SJCRH30 (cell line): ENCODE measurements around the gene P2RX1. TPM values are rescaled to one million over a fixed set of nuclear protein-coding genes. Genes with fewer than 3 reads are reported as not detected.

Experiments used
- DNase-seq, 2 experiments: peaks; one replicate each; pipeline ENCODE4 v3.0.0-alpha.2; 2015 to 2020
- H3K27ac ChIP-seq: fragments of 250-450 bp; sonication (Bioruptor Pico); 2 replicates; pipeline ENCODE4 v1.5.1; 2020; ENCODE audit warnings: mild to moderate bottlenecking, moderate library complexity
- H3K27me3 ChIP-seq: fragments of 250-450 bp; sonication (Bioruptor Pico); 2 replicates; pipeline ENCODE4 v1.5.1; 2020; ENCODE audit warnings: mild to moderate bottlenecking, moderate library complexity
- H3K36me3 ChIP-seq: fragments of 250-450 bp; sonication (Bioruptor Pico); 2 replicates; pipeline ENCODE4 v1.5.1; 2020; ENCODE audit warnings: mild to moderate bottlenecking, moderate library complexity
- H3K4me1 ChIP-seq: fragments of 250-450 bp; sonication (Bioruptor Pico); 2 replicates; pipeline ENCODE4 v1.5.1; 2020; ENCODE audit warnings: mild to moderate bottlenecking, moderate library complexity
- H3K4me3 ChIP-seq: fragments of 250-450 bp; sonication (Bioruptor Pico); 2 replicates; pipeline ENCODE4 v1.5.1; 2020; ENCODE audit warnings: mild to moderate bottlenecking, moderate library complexity
- H3K9me3 ChIP-seq: fragments of 250-450 bp; sonication (Bioruptor Pico); replicated peaks from 2 replicates; pipeline ENCODE4 v1.5.1; 2020; ENCODE audit warnings: mild to moderate bottlenecking, moderate library complexity
- total RNA-seq: library from RNA; depleted of rRNA; stranded (reverse); fragments of >200 nt; shearing (Covaris generic); gene quantifications from 2 replicates; pipeline ENCODE4 v1.2.3, GENCODE V29; 2014

Gene P2RX1
- total RNA-seq, 1 experiment from 2014 or later = 0.06 TPM

GRCh38 chr17:3894188-3894587 lies 22.1 kb downstream of the P2RX1 start:
- no peak for DNase-seq
- H3K36me3 ChIP-seq = no peaks in the 10 kb centered on the region
- no peak overlapping the region for H3K4me3 ChIP-seq
- peaks cover 24% of the 10 kb centered on the region for H3K4me1 ChIP-seq
- no peaks in the 10 kb centered on the region for H3K27me3 ChIP-seq
- no peak overlapping the region for H3K27ac ChIP-seq
- H3K9me3 ChIP-seq = no peaks in the 10 kb centered on the region

GRCh38 chr17:3893720-3894116 lies 22.5 kb downstream of the P2RX1 start:
- peak overlapping the region; percentile 73 for H3K4me3 ChIP-seq
- H3K4me1 ChIP-seq = peaks cover 24% of the 10 kb centered on the region
- peak overlapping the region; percentile 50 for H3K27ac ChIP-seq
- H3K27me3 ChIP-seq = no peaks in the 10 kb centered on the region
- DNase-seq = no peak
- H3K36me3 ChIP-seq = no peaks in the 10 kb centered on the region
- H3K9me3 ChIP-seq = no peaks in the 10 kb centered on the region

- Histone ChIP-seq H3K27me3 (no peaks in the 10 kb centered on the region), H3K4me3 (peak within 1 kb of the TSS; percentile 73), H3K9me3 (no peaks in the 10 kb centered on the region), H3K36me3 (no peaks in the 10 kb centered on the region), H3K4me1 (peaks cover 24% of the 10 kb centered on the region), H3K27ac (peak within 1 kb of the TSS; percentile 50)
- DNase-seq = peak; percentile 84 to 87
These were observed 23.1 kb downstream of the P2RX1 start, which contains the start of gene CAMKK1 for GRCh38 chr17:3893003-3893719. Gene CAMKK1 (minus strand): TSS chr17:3893053. CDS start chr17:3885687, 7,366 bp downstream.

GRCh38 chr17:3892095-3892998 lies 23.9 kb downstream of the P2RX1 start:
- Histone ChIP-seq H3K9me3 (no peaks in the 10 kb centered on the region), H3K27ac (no peak overlapping the region; the same call in 1 of the 2 replicates), H3K4me1 (peaks cover 24% of the 10 kb centered on the region), H3K4me3 (peak overlapping the region; percentile 73), H3K36me3 (no peaks in the 10 kb centered on the region), H3K27me3 (no peaks in the 10 kb centered on the region)
- DNase-seq = peak; percentile 33 to 34

- H3K4me3 ChIP-seq = peak overlapping the region; percentile 73
- H3K9me3 ChIP-seq = no peaks in the 10 kb centered on the region
- DNase-seq = no peak
- peaks cover 24% of the 10 kb centered on the region for H3K4me1 ChIP-seq
- H3K27ac ChIP-seq = peak overlapping the region; percentile 49; the same call in 1 of the 2 replicates
- no peaks in the 10 kb centered on the region for H3K27me3 ChIP-seq
- no peaks in the 10 kb centered on the region for H3K36me3 ChIP-seq
These were observed 24.6 kb downstream of the P2RX1 start for GRCh38 chr17:3891626-3892094.

- Histone ChIP-seq H3K27me3 (no peaks in the 10 kb centered on the region), H3K4me3 (peak overlapping the region; percentile 18), H3K4me1 (peaks cover 24% of the 10 kb centered on the region), H3K9me3 (no peaks in the 10 kb centered on the region), H3K27ac (peak overlapping the region; percentile 49), H3K36me3 (no peaks in the 10 kb centered on the region)
- peak; percentile 38 to 44 for DNase-seq
These were observed 25.4 kb downstream of the P2RX1 start for GRCh38 chr17:3890878-3891219.

- Histone ChIP-seq H3K9me3 (no peaks in the 10 kb centered on the region), H3K4me1 (peaks cover 24% of the 10 kb centered on the region), H3K27ac (peak overlapping the region; percentile 49), H3K4me3 (peak overlapping the region; percentile 18), H3K36me3 (no peaks in the 10 kb centered on the region), H3K27me3 (no peaks in the 10 kb centered on the region)
- peak; percentile 66 to 80 for DNase-seq
These were observed 26.0 kb downstream of the P2RX1 start for GRCh38 chr17:3890082-3890877.

- Histone ChIP-seq H3K36me3 (no peaks in the 10 kb centered on the region), H3K27ac (peak overlapping the region; percentile 49; the same call in 1 of the 2 replicates), H3K4me3 (peak overlapping the region; percentile 18), H3K4me1 (peaks cover 24% of the 10 kb centered on the region), H3K9me3 (no peaks in the 10 kb centered on the region), H3K27me3 (no peaks in the 10 kb centered on the region)
- no peak for DNase-seq
These were observed 26.8 kb downstream of the P2RX1 start for GRCh38 chr17:3889325-3890012.

- Histone ChIP-seq H3K4me3 (no peak overlapping the region), H3K27me3 (no peaks in the 10 kb centered on the region), H3K36me3 (no peaks in the 10 kb centered on the region), H3K9me3 (no peaks in the 10 kb centered on the region), H3K27ac (no peak overlapping the region), H3K4me1 (peaks cover 24% of the 10 kb centered on the region)
- no peak for DNase-seq
These were observed 27.7 kb downstream of the P2RX1 start for GRCh38 chr17:3888343-3889171.

- no peak for DNase-seq
- Histone ChIP-seq H3K27ac (no peak overlapping the region), H3K27me3 (no peaks in the 10 kb centered on the region), H3K36me3 (no peaks in the 10 kb centered on the region), H3K4me1 (peaks cover 24% of the 10 kb centered on the region), H3K4me3 (no peak overlapping the region), H3K9me3 (no peaks in the 10 kb centered on the region)
These were observed 28.5 kb downstream of the P2RX1 start for GRCh38 chr17:3887804-3888203.

GRCh38 chr17:3887394-3887793 lies 28.9 kb downstream of the P2RX1 start:
- H3K36me3 ChIP-seq = no peaks in the 10 kb centered on the region
- H3K4me3 ChIP-seq = no peak overlapping the region
- no peak overlapping the region for H3K27ac ChIP-seq
- DNase-seq = no peak
- H3K27me3 ChIP-seq = no peaks in the 10 kb centered on the region
- H3K4me1 ChIP-seq = peaks cover 24% of the 10 kb centered on the region
- H3K9me3 ChIP-seq = no peaks in the 10 kb centered on the region

GRCh38 chr17:3886776-3887175 lies 29.5 kb downstream of the P2RX1 start:
- no peak for DNase-seq
- Histone ChIP-seq H3K27me3 (no peaks in the 10 kb centered on the region), H3K36me3 (no peaks in the 10 kb centered on the region), H3K9me3 (no peaks in the 10 kb centered on the region), H3K4me1 (peaks cover 21% of the 10 kb centered on the region), H3K27ac (no peak overlapping the region), H3K4me3 (no peak overlapping the region)

GRCh38 chr17:3885970-3886369 lies 30.3 kb downstream of the P2RX1 start:
- H3K4me3 ChIP-seq = no peak overlapping the region
- H3K36me3 ChIP-seq = no peaks in the 10 kb centered on the region
- H3K9me3 ChIP-seq = no peaks in the 10 kb centered on the region
- DNase-seq = no peak
- H3K27ac ChIP-seq = no peak overlapping the region
- H3K4me1 ChIP-seq = peaks cover 13% of the 10 kb centered on the region
- H3K27me3 ChIP-seq = no peaks in the 10 kb centered on the region
